Activated CD8-positive, alpha-beta T cell treated with anti-CD3 and anti-CD28 coated beads, Interleukin-2, amount 10 ng/mL, durations not matched to agents 7 days and 5 days (primary cell): ENCODE data around the gene TBC1D1. TPM values are rescaled to one million over a fixed set of nuclear protein-coding genes. Genes with fewer than 3 reads are reported as not detected.

Experiments
- ATAC-seq: fragments of 150-1000 bp; cut with Tn5 transposase; one replicate; pipeline ENCODE4 v1.10.0; 2021; ENCODE audit warnings: moderate library complexity
- CTCF ChIA-PET: fragments of 350-600 bp; sonication (Branson Sonifier 250); formaldehyde crosslinking; loops from one replicate; lab custom pipeline; 2021; ENCODE audit warnings: antibody characterized with exemption; lab: Charles Lee
- POLR2A ChIA-PET: fragments of 350-600 bp; sonication (Branson Sonifier 250); formaldehyde crosslinking; loops from one replicate; lab custom pipeline; 2021; ENCODE audit warnings: antibody characterized with exemption; lab: Charles Lee
- DNase-seq: peaks from one replicate; pipeline ENCODE4 v3.0.0-alpha.2; 2020
- H3K27ac Mint-ChIP-seq: one replicate; pipeline ENCODE4 v1.8.0; 2021; ENCODE audit warnings: mild to moderate bottlenecking, mixed read lengths
- H3K27me3 Mint-ChIP-seq: one replicate; pipeline ENCODE4 v1.8.0; 2021; ENCODE audit warnings: low read depth, mixed read lengths
- H3K36me3 Mint-ChIP-seq: one replicate; pipeline ENCODE4 v1.8.0; 2021; ENCODE audit warnings: low read depth, mixed read lengths
- H3K4me1 Mint-ChIP-seq: one replicate; pipeline ENCODE4 v1.8.0; 2021; ENCODE audit warnings: low read depth, mixed read lengths
- H3K4me3 Mint-ChIP-seq: one replicate; pipeline ENCODE4 v1.8.0; 2021; ENCODE audit warnings: mild to moderate bottlenecking, mixed read lengths
- H3K9me3 Mint-ChIP-seq: one replicate; pipeline ENCODE4 v1.8.0; 2022; ENCODE audit warnings: mixed read lengths; ENCODE audit not compliant: insufficient read depth
- total RNA-seq, 2 experiments: library from RNA; stranded (reverse); gene quantifications; one replicate each; pipeline ENCODE4 v1.2.3, GENCODE V29; 2021

Gene TBC1D1
- total RNA-seq, 2 experiments from 2014 or later: 84.4 to 87.6 TPM

DNA sequence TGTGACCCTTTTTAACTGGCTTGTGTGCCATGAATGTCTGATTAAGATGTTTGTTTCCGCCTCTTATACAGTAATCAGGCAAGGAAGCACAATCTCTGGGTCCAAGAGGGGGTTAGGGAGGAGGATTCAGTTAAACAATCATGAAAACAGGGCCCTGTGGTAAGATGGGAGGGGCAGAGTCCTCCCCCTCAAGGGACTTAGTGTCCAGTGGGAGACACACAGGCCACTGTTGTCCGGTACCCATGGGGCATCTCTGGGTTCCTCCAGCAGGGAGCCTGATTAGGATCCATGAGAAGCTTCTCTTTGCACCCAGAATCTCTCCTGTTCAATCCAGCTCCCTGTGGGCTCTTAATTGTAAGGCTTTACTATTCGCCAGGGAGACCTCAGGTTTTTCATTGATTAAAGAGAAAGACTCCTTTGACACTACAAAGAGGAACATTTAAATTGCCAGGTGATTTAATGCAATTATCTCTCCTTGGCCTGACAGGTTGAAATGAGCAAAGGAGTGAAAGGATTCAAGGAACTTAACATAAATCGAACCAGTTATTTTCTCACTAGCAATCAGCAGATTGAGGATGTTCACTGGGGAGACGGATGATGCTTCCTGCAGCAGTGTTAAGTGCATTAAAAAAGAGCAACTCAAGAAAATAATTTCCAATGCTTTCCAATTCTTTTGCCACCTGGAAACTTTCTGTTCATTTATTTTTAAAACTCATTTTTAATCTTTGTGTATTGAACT lies 294.7 kb downstream of the TBC1D1 start:
- no peaks in the 10 kb centered on the region for H3K36me3 Mint-ChIP-seq
- POLR2A ChIA-PET: interaction anchor here (0.7 kb wide), 1 partner anchor 211 kb away, joined by 3 read pairs; no protein-coding TSS in a partner anchor

DNA sequence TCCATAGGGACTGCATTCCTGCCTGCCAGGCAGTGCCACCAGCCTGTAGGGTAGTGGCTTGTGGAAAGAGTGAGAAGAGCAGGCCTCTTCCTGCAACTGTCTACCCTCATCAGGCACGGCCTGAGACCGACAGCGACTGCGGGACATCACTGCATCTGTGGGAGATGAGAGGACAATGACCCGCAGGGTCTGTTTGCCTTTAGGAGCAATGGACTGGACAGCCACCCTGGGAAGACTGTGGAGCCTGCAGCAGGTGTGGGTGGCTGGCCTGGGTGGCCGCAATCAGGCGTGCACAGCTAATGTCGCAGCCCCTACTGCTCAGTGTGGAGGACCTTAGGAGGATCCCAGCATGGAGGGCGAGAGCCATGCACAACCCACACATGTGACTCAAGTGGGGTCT lies 297.3 kb downstream of the TBC1D1 start:
- ChIA-PET POLR2A (no interaction called here), CTCF (no interaction called here)
- no peaks in the 10 kb centered on the region for H3K36me3 Mint-ChIP-seq
- ATAC-seq (no peak), DNase-seq (no peak)
- H3K4me1 Mint-ChIP-seq: no peaks in the 10 kb centered on the region
- H3K4me3 Mint-ChIP-seq: no peak overlapping the region
- H3K9me3 Mint-ChIP-seq: no peaks in the 10 kb centered on the region
- H3K27me3 Mint-ChIP-seq: peaks cover 3% of the 10 kb centered on the region
- H3K27ac Mint-ChIP-seq: no peak overlapping the region

More for the DNA sequence above, 294.7 kb downstream of the TBC1D1 start:
- CTCF ChIA-PET: interaction anchor here (2.1 kb wide), 1 partner anchor 134 kb away, joined by 6 read pairs; no protein-coding TSS in a partner anchor
- peaks cover under 1% of the 10 kb centered on the region for H3K27me3 Mint-ChIP-seq
- H3K4me3 Mint-ChIP-seq: no peak overlapping the region
- no peaks in the 10 kb centered on the region for H3K4me1 Mint-ChIP-seq
- no peak for ATAC-seq
- no peak for DNase-seq
- no peaks in the 10 kb centered on the region for H3K9me3 Mint-ChIP-seq
- no peak overlapping the region for H3K27ac Mint-ChIP-seq

- ChIA-PET POLR2A (no interaction called here), CTCF (no interaction called here)
- Mint-ChIP-seq H3K27me3 (peaks cover 3% of the 10 kb centered on the region), H3K36me3 (no peaks in the 10 kb centered on the region), H3K9me3 (no peaks in the 10 kb centered on the region), H3K4me1 (no peaks in the 10 kb centered on the region), H3K27ac (no peak overlapping the region), H3K4me3 (no peak overlapping the region)
- no peak for ATAC-seq
- no peak for DNase-seq
These were observed 297.8 kb downstream of the TBC1D1 start for GRCh38 chr4:38188631-38189101.

Other genes starting within 250 kb of the TBC1D1 start
- 10 to 100 TPM; 41.9 to 43.2 TPM for gene RELL1, start 204.7 kb upstream of the TBC1D1 start, total RNA-seq
- 10 to 100 TPM; 49.2 to 54.5 TPM for gene PGM2, start 64.4 kb upstream of the TBC1D1 start, total RNA-seq
- gene PTTG2, start 69.3 kb downstream of the TBC1D1 start, total RNA-seq: 1 to 10 TPM; 1.8 to 2.2 TPM